ENCODE results near the gene UNCX. TPM values are rescaled to one million over a fixed set of nuclear protein-coding genes. Genes with fewer than 3 reads are reported as not detected.
"Not testable (repeated sequence)": the region's sequence is repeated elsewhere in the genome, so short reads cannot be mapped to it uniquely, and the experiment has no call there.

The UNCX gene
- total RNA-seq, 1 donor from 2014 or later: not detected

GRCh38 chr7:1279041-1279440, 46.4 kb downstream of the UNCX start:
- Histone ChIP-seq H3K4me3 (no peak overlapping the region), H3K9me3 (no peaks in the 10 kb centered on the region), H3K4me1 (no peaks in the 10 kb centered on the region), H3K36me3 (no peaks in the 10 kb centered on the region), H3K27ac (no peak overlapping the region), H3K27me3 (peaks cover 12% of the 10 kb centered on the region)
- intact Hi-C loops (cut with DNase I): no loop called here
- DNase-seq (no peak), ATAC-seq (no peak)
- no peak for TF ChIP-seq CTCF (IDR thresholded peaks at IDR 0.05)

- H3K27ac ChIP-seq; ATAC-seq; DNase-seq; H3K36me3 ChIP-seq; intact Hi-C loops (cut with DNase I); H3K4me3 ChIP-seq; H3K4me1 ChIP-seq; H3K9me3 ChIP-seq: not testable (repeated sequence)
- H3K27me3 ChIP-seq: peaks cover 19% of the 10 kb centered on the region
Observed at GRCh38 chr7:1279895-1280294, 47.2 kb downstream of the UNCX start.

GRCh38 chr7:1281068-1281467, 48.4 kb downstream of the UNCX start:
- H3K4me3 ChIP-seq: no peak overlapping the region
- H3K27me3 ChIP-seq: peaks cover 16% of the 10 kb centered on the region
- no peaks in the 10 kb centered on the region for H3K9me3 ChIP-seq
- ATAC-seq (no peak), DNase-seq (no peak)
- no peaks in the 10 kb centered on the region for H3K36me3 ChIP-seq
- no peak overlapping the region for H3K27ac ChIP-seq
- no peak for TF ChIP-seq CTCF (IDR thresholded peaks at IDR 0.05)
- no peaks in the 10 kb centered on the region for H3K4me1 ChIP-seq
- intact Hi-C loops (cut with DNase I): no loop called here

GRCh38 chr7:1282679-1283078, 50.0 kb downstream of the UNCX start:
- no peaks in the 10 kb centered on the region for H3K36me3 ChIP-seq
- H3K4me1 ChIP-seq: no peaks in the 10 kb centered on the region
- ATAC-seq (no peak), DNase-seq (no peak)
- H3K4me3 ChIP-seq: no peak overlapping the region
- H3K27me3 ChIP-seq: peaks cover 13% of the 10 kb centered on the region
- TF ChIP-seq CTCF (IDR thresholded peaks at IDR 0.05): no peak
- intact Hi-C loops (cut with DNase I): no loop called here
- no peak overlapping the region for H3K27ac ChIP-seq
- H3K9me3 ChIP-seq: no peaks in the 10 kb centered on the region

- TF ChIP-seq CTCF (IDR thresholded peaks at IDR 0.05): no peak
- DNase-seq (no peak), ATAC-seq (no peak)
- Histone ChIP-seq H3K27ac (no peak overlapping the region), H3K4me1 (no peaks in the 10 kb centered on the region), H3K4me3 (no peak overlapping the region), H3K9me3 (no peaks in the 10 kb centered on the region), H3K36me3 (no peaks in the 10 kb centered on the region), H3K27me3 (peaks cover 17% of the 10 kb centered on the region)
- intact Hi-C loops (cut with DNase I): no loop called here
Observed at GRCh38 chr7:1283337-1283736, 50.7 kb downstream of the UNCX start.

- no peak for ATAC-seq
- Histone ChIP-seq H3K4me3 (no peak overlapping the region), H3K9me3 (no peaks in the 10 kb centered on the region), H3K27me3 (peaks cover 25% of the 10 kb centered on the region), H3K36me3 (no peaks in the 10 kb centered on the region), H3K27ac (no peak overlapping the region), H3K4me1 (no peaks in the 10 kb centered on the region)
- intact Hi-C loops (cut with DNase I): no loop called here
- DNase-seq: no peak
- TF ChIP-seq CTCF (IDR thresholded peaks at IDR 0.05): no peak
Observed at GRCh38 chr7:1283941-1284742, 51.5 kb downstream of the UNCX start.

Data from upper lobe of right lung (tissue), 1 donor.